Stimulated activated CD4-positive, alpha-beta T cell treated with anti-CD3 and anti-CD28 coated beads, Interleukin-2, amount 100 ng/mL, for 24 hours (primary cell): Measurements from ENCODE around the gene CUBN.

Source experiments
- DNase-seq, 2 donors: peaks; one replicate each; pipeline ENCODE4 v3.0.0-alpha.2; 2020

CUBN gene

DNA sequence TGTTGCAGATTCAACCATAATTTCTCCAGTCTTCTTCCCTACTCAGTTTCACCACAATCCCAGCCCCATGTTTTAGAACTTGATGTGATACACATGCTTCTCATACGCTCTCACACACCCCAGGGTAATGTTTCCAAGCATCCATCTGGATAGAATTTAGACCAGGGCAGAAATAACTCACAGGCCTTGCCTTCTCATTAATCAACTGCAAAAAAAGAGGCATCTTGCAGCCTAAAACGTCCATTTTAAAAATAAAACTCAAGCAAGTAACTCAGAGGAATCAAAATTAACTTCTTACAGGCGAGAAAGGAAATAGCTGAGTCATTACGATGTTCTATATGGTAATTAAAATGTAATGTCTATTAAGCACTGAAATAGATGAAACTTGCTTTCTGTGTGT lies 185.2 kb downstream of the CUBN start:
- DNase-seq, result no peak

DNA sequence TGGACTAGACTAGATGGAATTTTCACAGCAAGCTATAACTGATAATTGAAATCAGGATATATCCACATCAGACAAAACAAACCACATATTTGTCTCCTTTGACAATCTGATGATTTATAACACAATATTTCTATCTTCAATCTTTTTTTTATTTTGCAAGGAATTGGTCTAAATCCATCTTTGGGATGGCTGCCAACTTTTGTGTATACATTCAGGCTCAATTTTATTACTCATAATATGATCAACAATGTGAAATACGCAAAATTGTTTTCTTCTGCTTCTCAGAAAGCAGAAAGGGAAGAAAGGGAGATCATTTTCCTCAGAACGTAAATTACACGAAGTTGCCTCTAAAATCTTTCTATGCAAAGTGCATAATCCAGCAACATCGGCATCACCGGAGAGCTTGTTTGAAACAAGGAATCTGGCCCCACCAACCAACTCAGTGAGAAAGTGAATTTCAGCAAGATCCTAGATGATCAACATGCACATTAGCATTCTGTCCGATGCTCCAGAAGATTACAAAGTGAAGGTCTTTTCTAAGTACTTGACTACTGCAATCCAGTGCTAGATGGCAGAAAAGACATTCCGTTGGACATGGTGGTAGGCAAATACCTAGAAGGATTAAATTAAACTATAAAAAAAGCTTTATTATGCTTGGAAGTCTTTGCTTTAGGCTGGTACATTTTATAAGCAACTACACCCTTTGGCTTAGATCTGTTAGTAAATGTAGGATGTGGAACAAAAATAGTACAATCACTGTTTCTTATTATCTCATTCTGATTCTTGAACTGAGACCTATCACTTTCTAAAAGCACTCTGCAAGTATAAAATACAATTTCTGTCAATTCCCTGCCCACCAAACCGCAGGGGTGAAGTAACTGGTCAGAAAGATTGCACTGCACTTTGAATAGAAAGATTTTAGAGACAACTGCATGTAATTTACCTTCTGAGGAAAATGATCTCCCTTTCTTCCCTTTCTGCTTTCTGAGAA lies 186.0 kb downstream of the CUBN start:
- DNase-seq, result no peak

- DNase-seq, result no peak
These were observed 187.1 kb downstream of the CUBN start for GRCh38 chr10:16942381-16943078.

GRCh38 chr10:16941870-16942269 lies 187.7 kb downstream of the CUBN start:
- DNase-seq, result no peak

DNA sequence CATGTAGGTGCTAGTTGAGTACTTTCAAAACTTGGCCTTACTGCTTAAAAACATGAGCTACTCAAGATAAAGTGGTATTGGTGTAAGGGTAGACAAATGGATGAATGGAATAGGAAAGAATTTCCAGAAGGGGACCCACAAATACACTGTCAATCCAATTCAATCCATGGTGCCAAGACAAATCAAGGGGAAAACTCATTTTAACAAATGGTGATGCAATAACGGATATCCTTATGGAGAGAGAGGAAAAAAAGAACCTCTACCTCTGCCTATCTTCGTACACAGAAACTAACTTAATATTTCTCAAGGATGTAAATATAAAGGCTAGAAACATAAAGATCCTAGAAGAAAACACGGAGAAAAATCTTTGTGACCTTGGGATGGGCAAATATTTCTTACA lies 188.5 kb downstream of the CUBN start:
- no peak for DNase-seq

DNA sequence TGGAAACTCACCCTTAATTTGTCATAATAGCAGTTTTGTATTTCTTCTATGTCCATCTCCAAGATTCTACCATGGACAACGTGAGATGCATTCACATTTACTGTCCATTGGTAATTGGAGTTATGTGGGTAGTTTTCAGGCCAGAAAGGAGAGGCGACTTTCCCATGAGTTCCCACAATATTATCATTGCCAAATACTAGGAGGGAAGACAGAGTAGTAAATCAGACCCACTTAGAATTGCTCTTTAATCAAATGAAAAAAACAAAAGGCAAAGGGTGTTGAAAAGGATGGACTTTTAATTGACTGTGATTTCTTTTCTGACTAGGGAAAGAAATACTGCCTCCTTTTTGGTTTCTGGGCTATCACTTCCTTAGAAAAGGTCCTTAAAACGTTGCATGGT lies 190.7 kb downstream of the CUBN start:
- no peak for DNase-seq

- DNase-seq, result no peak
These were observed 195.2 kb downstream of the CUBN start for GRCh38 chr10:16934461-16934860.

GRCh38 chr10:16933783-16934182 lies 195.8 kb downstream of the CUBN start:
- no peak for DNase-seq

DNA sequence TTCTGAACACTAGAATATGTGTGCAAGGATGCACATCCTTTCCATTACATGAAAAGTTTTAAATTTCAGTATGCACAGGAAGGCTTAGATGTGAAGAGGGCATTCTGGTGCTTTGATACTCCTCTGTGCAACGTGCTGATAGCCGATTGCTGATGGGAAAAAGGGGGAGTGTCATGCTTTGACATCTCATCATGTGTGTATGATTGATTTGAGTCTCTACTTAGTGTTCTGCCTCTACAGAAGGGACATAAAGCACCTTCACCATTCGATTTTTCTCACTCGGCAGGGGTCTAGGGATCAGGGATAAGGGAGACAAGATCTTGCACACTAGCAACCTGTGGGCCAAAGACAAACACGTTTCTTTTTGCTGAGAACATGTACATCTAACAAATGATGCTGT lies 197.7 kb downstream of the CUBN start:
- DNase-seq, result no peak

GRCh38 chr10:16930540-16930939 lies 199.1 kb downstream of the CUBN start:
- no peak for DNase-seq

DNA sequence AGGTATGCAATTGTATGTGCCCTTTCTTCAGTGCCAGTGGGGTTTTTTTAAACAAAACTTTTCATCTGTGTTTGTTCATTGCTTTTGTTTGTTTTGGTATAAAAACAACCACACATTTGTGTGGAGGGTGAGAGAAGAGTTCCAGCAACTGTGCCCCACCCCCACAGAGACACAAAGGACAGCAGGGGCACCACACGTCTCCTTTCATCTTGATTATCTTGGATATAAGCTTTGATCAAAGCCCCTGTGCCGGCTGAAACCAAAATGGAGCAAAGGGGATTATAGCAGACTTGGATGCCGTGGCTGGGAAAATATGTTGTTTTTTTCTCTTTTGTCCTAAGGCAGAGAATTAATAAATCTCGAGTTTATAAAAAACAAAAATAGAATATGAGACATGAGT lies 200.5 kb downstream of the CUBN start:
- DNase-seq, result no peak

- DNase-seq, result no peak
These were observed 202.1 kb downstream of the CUBN start for GRCh38 chr10:16927546-16927945.

- DNase-seq, result no peak
These were observed 205.9 kb downstream of the CUBN start for GRCh38 chr10:16923726-16924125.

DNA sequence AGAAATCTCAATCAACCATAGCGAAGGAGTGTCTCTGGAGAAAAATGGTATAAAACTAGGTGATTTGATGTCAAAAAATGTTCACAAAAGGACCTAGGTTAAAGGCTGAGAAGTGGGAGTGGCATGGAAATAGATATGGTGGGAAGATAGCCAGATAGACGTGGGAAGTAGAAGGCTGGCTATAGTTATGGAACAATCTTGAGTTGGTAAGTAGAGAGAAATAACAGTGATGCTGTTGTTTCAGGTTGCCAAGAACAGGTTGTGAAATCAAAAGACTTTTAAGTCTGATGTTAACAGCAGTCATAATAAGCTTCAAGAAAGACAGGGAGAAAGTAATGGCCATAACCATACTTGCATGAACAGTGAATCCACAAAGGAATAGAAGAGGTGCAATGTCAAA lies 206.3 kb downstream of the CUBN start:
- no peak for DNase-seq

DNA sequence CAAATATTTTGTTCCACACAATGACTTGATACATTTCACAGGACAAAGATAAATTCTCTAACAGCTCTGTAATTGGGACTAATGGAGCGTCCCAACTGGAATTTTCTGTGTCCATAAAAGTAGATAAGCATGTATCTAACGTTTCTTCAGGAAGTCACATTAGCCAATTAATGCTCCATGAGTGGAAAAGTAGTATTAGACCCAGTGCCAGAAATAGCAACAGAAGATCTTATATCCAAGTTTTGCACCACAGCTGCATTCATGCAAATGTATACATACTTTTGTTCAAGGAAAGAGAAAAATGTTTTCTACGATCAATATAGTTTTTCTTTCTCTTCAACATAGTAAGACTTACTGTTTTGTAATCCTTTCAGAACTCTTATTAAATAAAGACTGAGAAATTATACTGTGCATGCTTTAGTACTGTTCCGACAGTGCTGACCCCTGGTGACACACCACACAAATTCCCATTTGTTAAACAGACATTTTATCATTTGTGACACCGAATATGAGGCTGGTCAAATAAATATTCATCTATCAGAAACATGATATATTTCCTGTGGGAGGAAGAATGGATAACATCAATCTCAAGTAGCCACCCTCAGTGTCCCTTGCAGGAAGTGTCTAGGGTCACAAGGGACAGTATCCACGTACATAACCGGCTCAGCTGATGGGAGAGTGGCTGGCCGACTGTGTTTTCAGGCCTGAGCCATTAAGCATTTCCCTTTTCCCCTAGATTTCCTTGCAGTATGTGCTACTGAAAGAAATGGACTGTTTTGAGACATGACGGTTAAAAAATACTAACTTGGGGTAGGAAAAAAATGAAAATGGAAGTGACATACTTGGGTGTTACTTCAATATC lies 210.3 kb downstream of the CUBN start:
- no peak for DNase-seq

DNA sequence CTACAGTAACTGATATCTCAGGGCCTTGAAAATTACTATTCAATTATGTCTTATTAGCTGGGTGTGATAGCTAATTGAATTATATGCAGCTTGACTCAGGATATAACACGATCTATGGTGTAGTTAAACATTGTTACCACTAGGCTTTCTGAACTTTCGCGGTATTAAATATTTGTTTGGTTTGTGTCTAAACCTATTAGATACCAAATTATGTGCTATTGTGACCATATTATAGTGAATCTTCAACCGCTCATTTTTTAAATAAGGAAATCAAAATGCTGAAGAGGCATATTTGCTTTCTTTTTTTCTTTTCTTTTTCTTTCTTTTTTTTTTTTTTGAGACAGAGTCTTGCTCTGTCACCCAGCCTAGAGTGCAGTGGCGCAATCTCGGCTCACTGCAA lies 213.1 kb downstream of the CUBN start:
- DNase-seq, result no peak

DNA sequence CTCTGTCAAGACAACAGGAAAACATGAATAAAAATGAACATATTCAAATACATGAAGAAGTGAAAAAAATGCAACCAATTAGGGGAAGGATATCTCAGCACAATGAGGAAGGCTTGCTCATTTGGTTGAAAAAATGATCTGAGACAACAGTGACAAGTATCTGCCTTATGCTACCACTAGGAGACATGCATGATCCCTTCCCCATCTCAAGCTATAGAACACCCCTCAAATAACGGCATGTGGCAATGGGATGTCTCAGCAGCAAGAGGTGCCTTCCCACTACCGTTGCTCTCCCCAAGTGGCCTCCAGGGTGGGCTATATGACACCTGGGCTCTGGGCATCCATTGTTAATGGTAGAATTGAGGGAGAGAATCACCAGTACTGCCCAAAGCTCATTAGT lies 214.3 kb downstream of the CUBN start:
- DNase-seq, result no peak

DNA sequence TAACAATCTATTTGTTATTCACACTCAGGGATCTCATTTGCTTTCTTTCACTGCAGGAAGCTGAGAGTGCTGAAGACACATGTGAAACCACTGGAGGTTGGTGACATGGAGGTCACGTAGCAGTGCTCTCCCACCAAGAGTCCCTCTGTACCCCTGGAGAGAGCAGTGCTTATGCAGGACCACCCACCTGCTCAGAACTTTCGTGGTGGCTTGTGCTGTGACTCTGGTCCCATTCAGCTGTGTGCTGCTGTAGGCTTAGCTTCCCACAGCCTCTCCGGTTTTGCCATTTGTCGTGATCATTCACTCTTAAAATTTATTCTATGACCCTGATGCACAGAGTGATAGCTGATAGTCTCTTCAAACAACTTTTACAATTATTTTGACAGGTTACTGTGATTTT lies 216.3 kb downstream of the CUBN start:
- DNase-seq, result no peak

DNA sequence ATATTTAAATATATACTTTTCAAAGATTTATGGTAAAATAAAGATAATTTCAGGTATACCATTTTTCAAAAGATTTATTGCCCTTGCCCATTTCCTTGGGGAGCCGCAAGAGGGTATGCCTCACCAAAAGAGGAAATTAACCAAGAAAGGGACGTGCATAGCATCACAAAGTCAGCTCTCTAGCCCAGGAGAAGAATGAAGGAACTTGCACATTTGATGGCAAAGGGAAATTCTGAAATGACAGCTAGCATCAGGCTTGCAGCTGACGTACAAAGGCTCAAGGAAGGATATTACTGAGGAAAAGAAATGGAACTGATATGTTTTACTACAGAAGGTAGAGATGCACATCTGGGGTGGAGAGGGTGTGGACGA lies 218.8 kb downstream of the CUBN start:
- no peak for DNase-seq

GRCh38 chr10:16909961-16910792 lies 219.4 kb downstream of the CUBN start:
- DNase-seq, result no peak

GRCh38 chr10:16909271-16909767 lies 220.3 kb downstream of the CUBN start:
- DNase-seq, result no peak

GRCh38 chr10:16907687-16908086 lies 221.9 kb downstream of the CUBN start:
- DNase-seq, result no peak
